IMR-90 (cell line): ENCODE measurements around the gene AKNA. TPM values are rescaled to one million over a fixed set of nuclear protein-coding genes. Genes with fewer than 3 reads are reported as not detected.

ENCODE experiments used
- ATAC-seq: fragments of 200-7000 bp; cut with Tn5 transposase; 2 replicates; pipeline ENCODE4 v1.9.1; 2020; ENCODE audit warnings: low read depth, mild to moderate bottlenecking, moderate library complexity
- BruUV-seq: library from RNA; stranded (reverse); fragments of 400-500 nt; replicated peaks from 2 replicates; lab custom pipeline; 2021; lab: Mats Ljungman, UMichigan
- CTCF ChIA-PET: fragments of 300-600 bp; formaldehyde crosslinking; extraction: SDS; loops from one replicate; lab custom pipeline; 2021; ENCODE audit warnings: antibody characterized with exemption; lab: Yijun Ruan, JAX
- POLR2A ChIA-PET: fragments of 300-600 bp; sonication (Branson Sonifier 250); formaldehyde crosslinking; loops from one replicate; lab custom pipeline; 2022; ENCODE audit warnings: antibody characterized with exemption; ENCODE audit not compliant: unreplicated experiment; lab: Charles Lee
- DNase-seq: peaks from one replicate; pipeline ENCODE4 v3.0.0; 2013
- H2AFZ ChIP-seq: replicated peaks from 2 replicates; pipeline ENCODE3; 2013; ENCODE audit warnings: low read length, mild to moderate bottlenecking; ENCODE audit not compliant: poor library complexity
- H2AK5ac ChIP-seq: 2 replicates; pipeline ENCODE4 v1.6.1; 2013; ENCODE audit warnings: low read depth, low read length, inconsistent platforms
- H2AK9ac ChIP-seq: replicated peaks from 2 replicates; pipeline ENCODE3; 2013; ENCODE audit warnings: mild to moderate bottlenecking, low read depth, low read length, moderate library complexity; ENCODE audit not compliant: poor library complexity
- H2BK120ac ChIP-seq: 2 replicates; pipeline ENCODE4 v1.6.1; 2013; ENCODE audit warnings: low read depth, low read length, inconsistent platforms
- H2BK15ac ChIP-seq: 3 replicates; pipeline ENCODE4 v1.6.1; 2013; ENCODE audit warnings: low read depth, low read length, inconsistent platforms
- H2BK20ac ChIP-seq: 2 replicates; pipeline ENCODE4 v1.6.1; 2013; ENCODE audit warnings: low read depth, mild to moderate bottlenecking, inconsistent platforms, low read length, moderate library complexity
- H2BK5ac ChIP-seq: 2 replicates; pipeline ENCODE4 v1.6.1; 2013; ENCODE audit warnings: mild to moderate bottlenecking, low read depth, low read length, inconsistent platforms; ENCODE audit not compliant: poor library complexity, severe bottlenecking
- H3K14ac ChIP-seq: replicated peaks from 2 replicates; pipeline ENCODE4 v1.6.1; 2013; ENCODE audit warnings: low read depth, low read length, inconsistent platforms
- H3K18ac ChIP-seq: 2 replicates; pipeline ENCODE4 v1.6.1; 2013; ENCODE audit warnings: low read depth, low read length, control low read depth
- H3K23ac ChIP-seq: 2 replicates; pipeline ENCODE4 v1.6.1; 2013; ENCODE audit warnings: low read depth, low read length, inconsistent platforms
- H3K27ac ChIP-seq: 2 replicates; pipeline ENCODE4 v1.5.1; 2013; ENCODE audit warnings: mild to moderate bottlenecking, control low read depth, low read length; ENCODE audit not compliant: insufficient read depth
- H3K27me3 ChIP-seq: 2 replicates; pipeline ENCODE4 v1.6.1; 2013; ENCODE audit warnings: low read length; ENCODE audit not compliant: control insufficient read depth, insufficient read depth
- H3K36me3 ChIP-seq: 2 replicates; pipeline ENCODE4 v1.6.1; 2013; ENCODE audit warnings: low read length, mixed read lengths; ENCODE audit not compliant: control insufficient read depth, insufficient read depth
- H3K4ac ChIP-seq: 2 replicates; pipeline ENCODE4 v1.6.1; 2013; ENCODE audit warnings: low read depth, low read length, inconsistent platforms
- H3K4me1 ChIP-seq: 2 replicates; pipeline ENCODE4 v1.6.1; 2013; ENCODE audit warnings: low read length, mixed read lengths; ENCODE audit not compliant: control insufficient read depth, insufficient read depth
- H3K4me2 ChIP-seq: 2 replicates; pipeline ENCODE4 v1.6.1; 2013; ENCODE audit warnings: low read depth, mild to moderate bottlenecking, control low read depth, low read length, moderate library complexity
- H3K4me3 ChIP-seq: 2 replicates; pipeline ENCODE4 v1.5.1; 2013; ENCODE audit warnings: low read depth, mild to moderate bottlenecking, control low read depth, low read length, moderate library complexity; ENCODE audit not compliant: insufficient read depth
- H3K56ac ChIP-seq: 2 replicates; pipeline ENCODE4 v1.6.1; 2013; ENCODE audit warnings: low read length, inconsistent platforms; ENCODE audit not compliant: insufficient read depth; ENCODE audit errors: extremely low read depth
- H3K79me1 ChIP-seq, 2 experiments: 2 replicates each; pipeline ENCODE4 v1.6.1; 2013; ENCODE audit warnings: low read length in 2 of 2, inconsistent platforms in 1 of 2, low read depth in 1 of 2
- H3K9ac ChIP-seq: 2 replicates; pipeline ENCODE4 v1.6.1; 2013; ENCODE audit warnings: low read depth, low read length, control low read depth
- H3K9me1 ChIP-seq: 2 replicates; pipeline ENCODE4 v1.6.1; 2013; ENCODE audit warnings: low read length, inconsistent platforms; ENCODE audit not compliant: insufficient read depth
- H3K9me3 ChIP-seq: 2 replicates; pipeline ENCODE4 v1.6.1; 2013; ENCODE audit warnings: low read length; ENCODE audit not compliant: control insufficient read depth, insufficient read depth
- H4K20me1 ChIP-seq: 2 replicates; pipeline ENCODE4 v1.6.1; 2013; ENCODE audit warnings: low read length, inconsistent platforms; ENCODE audit not compliant: insufficient read depth
- H4K5ac ChIP-seq: 2 replicates; pipeline ENCODE4 v1.6.1; 2013; ENCODE audit warnings: mild to moderate bottlenecking, low read depth, low read length, control low read depth
- H4K8ac ChIP-seq, 2 experiments: 2 replicates each; pipeline ENCODE4 v1.6.1; 2013; ENCODE audit warnings: low read depth in 2 of 2, low read length in 2 of 2, control low read depth in 1 of 2, inconsistent platforms in 1 of 2
- H4K91ac ChIP-seq: 2 replicates; pipeline ENCODE4 v1.6.1; 2013; ENCODE audit warnings: low read depth, low read length, inconsistent platforms; ENCODE audit not compliant: insufficient read depth
- BHLHE40 ChIP-seq: fragments of 150-350 bp; IDR thresholded peaks from 2 replicates; pipeline ENCODE4 v1.6.1; 2016; ENCODE audit warnings: mild to moderate bottlenecking, low read depth, low read length
- FOS ChIP-seq: fragments of 150-350 bp; IDR thresholded peaks from 2 replicates; pipeline ENCODE4 v1.6.1; 2016; ENCODE audit warnings: low read depth, low read length
- POLR2A ChIP-seq: IDR thresholded peaks from 2 replicates; pipeline ENCODE4 v1.6.1; 2012; ENCODE audit warnings: mild to moderate bottlenecking, low read depth, low read length
- RCOR1 ChIP-seq: IDR thresholded peaks from 2 replicates; pipeline ENCODE4 v1.6.1; 2012; ENCODE audit warnings: mild to moderate bottlenecking, low read length, improper control_type of control experiment; ENCODE audit not compliant: insufficient replicate concordance
- SMC3 ChIP-seq: fragments of 150-350 bp; IDR thresholded peaks from 2 replicates; pipeline ENCODE4 v1.6.1; 2016; ENCODE audit warnings: low read depth, mild to moderate bottlenecking, antibody characterized with exemption, low read length, moderate library complexity
- WGBS, 2 experiments: methylation state at CpG; one replicate each; pipeline versions ENCODE4 v1.1.5 to v1.1.7; 2013; ENCODE audit warnings: missing lambda C conversion rate in 2 of 2; ENCODE audit not compliant: insufficient read length in 1 of 2; ENCODE audit errors: extremely low coverage in 2 of 2; 5-methylcytosine and 5-hydroxymethylcytosine counted together
- dilution Hi-C: fragments of 300-500 bp; cut with HindIII; formaldehyde crosslinking; loops from one replicate; pipeline ENCODE4 v1.14.3; 2018; ENCODE audit warnings: low sequenced_read_pairs; ENCODE audit not compliant: unreplicated experiment
- in situ Hi-C: fragments of 300-500 bp; cut with MboI; formaldehyde crosslinking; loops from 3 replicates; pipeline ENCODE4 v1.14.3; 2019; ENCODE audit warnings: low sequenced_read_pairs, inconsistent platforms, mixed read lengths
- intact Hi-C: fragments of 100-400 bp; cut with micrococcal nuclease; formaldehyde crosslinking; loops from 2 replicates; pipeline ENCODE4 v1.10.0; 2022
- polyA plus RNA-seq, 3 experiments: library from polyadenylated mRNA; depleted of rRNA; stranded (reverse); fragments of >200 nt; gene quantifications; 2 replicates each; pipeline ENCODE4 v1.2.3, GENCODE V29; 2012; ENCODE audit warnings: low replicate concordance in 1 of 3
- total RNA-seq: library from RNA; depleted of rRNA; stranded (reverse); fragments of >200 nt; gene quantifications from 2 replicates; pipeline ENCODE4 v1.2.3, GENCODE V29; 2012

The AKNA gene
- total and polyA plus RNA-seq, 2 of the 4 experiments (the other 2 are of a cell fraction): 2.7 to 7.3 TPM

DNA sequence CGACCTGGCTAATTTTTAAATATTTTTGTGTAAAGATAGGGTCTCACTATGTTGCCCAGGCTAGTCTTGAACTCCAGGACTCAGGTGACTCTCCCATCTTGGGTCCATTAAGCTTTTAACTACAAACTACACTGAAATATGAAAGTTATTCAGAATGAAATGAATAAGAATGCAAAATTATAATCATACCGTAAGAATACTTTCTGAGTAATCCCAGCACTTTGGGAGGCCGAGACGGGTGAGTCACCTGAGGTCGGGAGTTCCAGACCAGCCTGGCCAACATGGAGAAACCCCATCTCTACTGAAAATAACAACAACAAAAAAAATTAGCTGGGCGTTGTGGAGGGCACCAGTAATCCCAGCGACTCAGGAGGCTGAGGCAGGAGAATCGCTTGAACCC, 66.0 kb downstream of the AKNA start:
- Histone ChIP-seq H2AFZ (no peak overlapping the region), H4K91ac (no peak overlapping the region), H4K5ac (no peak overlapping the region), H3K18ac (no peak overlapping the region), H3K79me1 (no peaks in the 10 kb centered on the region), H3K4me1 (peaks cover 6% of the 10 kb centered on the region), H2BK120ac (no peak overlapping the region), H3K14ac (no peak overlapping the region), H3K27ac (no peak overlapping the region; the same call in 1 of the 2 replicates), H2BK20ac (no peak overlapping the region), H4K20me1 (no peaks in the 10 kb centered on the region), H2BK15ac (no peak overlapping the region), H3K4me3 (no peak overlapping the region), H3K23ac (no peak overlapping the region), H3K9me1 (peaks cover 10% of the 10 kb centered on the region; the same call in 1 of the 2 replicates), H3K4me2 (no peak overlapping the region), H2AK5ac (peak overlapping the region; percentile 52; the same call in 1 of the 2 replicates), H3K36me3 (no peaks in the 10 kb centered on the region), H2AK9ac (no peak overlapping the region), H3K9me3 (no peaks in the 10 kb centered on the region), H3K27me3 (0 out of 2 replicates have a peak, but pooled peaks cover 2% of the 10 kb centered on the region), H4K8ac (no peak overlapping the region), H3K9ac (no peak overlapping the region), H2BK5ac (no peak overlapping the region), H3K56ac (no peak overlapping the region), H3K4ac (no peak overlapping the region)
- ChIA-PET CTCF (no interaction called here), POLR2A (no interaction called here)
- intact Hi-C loops (no loop called here), dilution Hi-C loops (no loop called here), in situ Hi-C loops (no loop called here)
- peak; percentile 78 for DNase-seq
- peak; percentile 55 for ATAC-seq
- no CpG with 5 or more reads among the region's 8 CpGs for WGBS, 2 experiments
- TF ChIP-seq RCOR1: no peak
- TF ChIP-seq SMC3: no peak
- peak; percentile 9; the same call in 1 of the 2 replicates for TF ChIP-seq BHLHE40
- peak; percentile 64 for TF ChIP-seq FOS
- TF ChIP-seq POLR2A: no peak
- no TSS peak for BruUV-seq
